NB4 (cell line): ENCODE results near the gene REEP1.
"Not testable (repeated sequence)": the region's sequence is repeated elsewhere in the genome, so short reads cannot be mapped to it uniquely, and the experiment has no call there.

Experiments used
- DNase-seq: peaks from one replicate; pipeline ENCODE4 v3.0.0; 2010; ENCODE audit warnings: low read depth
- H3K4me3 ChIP-seq: one replicate; pipeline ENCODE4 v1.5.1; 2011; ENCODE audit warnings: mild to moderate bottlenecking, low read depth, low read length, moderate library complexity
- MYC ChIP-seq: IDR thresholded peaks from 2 replicates; pipeline ENCODE4 v1.6.1; 2011; ENCODE audit warnings: low read depth, low read length
- POLR2A ChIP-seq: IDR thresholded peaks from 2 replicates; pipeline ENCODE4 v1.6.1; 2011; ENCODE audit warnings: mild to moderate bottlenecking; ENCODE audit not compliant: insufficient read length; ENCODE audit errors: extremely low read depth
- TF ChIP-seq, protein P1 (sequence below): IDR thresholded peaks from 2 replicates; pipeline ENCODE4 v1.6.1; 2011; ENCODE audit warnings: low read depth, low read length
- TF ChIP-seq, protein P2 (sequence below): IDR thresholded peaks from one replicate; pipeline ENCODE4 v1.5.1; 2012; ENCODE audit warnings: low read depth, low read length

REEP1 gene

DNA sequence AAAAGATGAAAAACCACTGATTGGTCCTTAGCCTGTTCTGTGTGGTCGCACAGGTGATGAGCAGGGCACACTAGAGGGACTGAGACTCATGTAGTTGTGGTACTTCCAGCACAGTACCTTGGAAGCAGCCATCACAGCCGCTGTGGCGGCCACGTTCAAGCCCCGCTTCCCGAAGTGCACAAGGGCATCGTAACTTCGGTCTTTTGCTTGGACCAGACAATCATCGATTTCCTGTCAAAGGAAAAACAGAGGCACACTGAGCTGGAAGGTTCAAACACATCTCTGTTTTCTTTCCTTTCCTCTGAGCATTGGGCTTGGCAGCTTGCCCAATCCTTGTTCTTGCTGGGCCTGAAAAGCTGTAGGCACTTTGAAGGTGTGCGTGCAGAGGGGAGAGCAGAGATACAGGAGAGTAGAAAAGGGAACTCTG, 85.6 kb downstream of the REEP1 start:
- H3K4me3 ChIP-seq, result no peak overlapping the region
- TF ChIP-seq, protein P1, sequence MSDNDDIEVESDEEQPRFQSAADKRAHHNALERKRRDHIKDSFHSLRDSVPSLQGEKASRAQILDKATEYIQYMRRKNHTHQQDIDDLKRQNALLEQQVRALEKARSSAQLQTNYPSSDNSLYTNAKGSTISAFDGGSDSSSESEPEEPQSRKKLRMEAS, result no peak
- TF ChIP-seq MYC, result no peak
- DNase-seq, result no peak

DNA sequence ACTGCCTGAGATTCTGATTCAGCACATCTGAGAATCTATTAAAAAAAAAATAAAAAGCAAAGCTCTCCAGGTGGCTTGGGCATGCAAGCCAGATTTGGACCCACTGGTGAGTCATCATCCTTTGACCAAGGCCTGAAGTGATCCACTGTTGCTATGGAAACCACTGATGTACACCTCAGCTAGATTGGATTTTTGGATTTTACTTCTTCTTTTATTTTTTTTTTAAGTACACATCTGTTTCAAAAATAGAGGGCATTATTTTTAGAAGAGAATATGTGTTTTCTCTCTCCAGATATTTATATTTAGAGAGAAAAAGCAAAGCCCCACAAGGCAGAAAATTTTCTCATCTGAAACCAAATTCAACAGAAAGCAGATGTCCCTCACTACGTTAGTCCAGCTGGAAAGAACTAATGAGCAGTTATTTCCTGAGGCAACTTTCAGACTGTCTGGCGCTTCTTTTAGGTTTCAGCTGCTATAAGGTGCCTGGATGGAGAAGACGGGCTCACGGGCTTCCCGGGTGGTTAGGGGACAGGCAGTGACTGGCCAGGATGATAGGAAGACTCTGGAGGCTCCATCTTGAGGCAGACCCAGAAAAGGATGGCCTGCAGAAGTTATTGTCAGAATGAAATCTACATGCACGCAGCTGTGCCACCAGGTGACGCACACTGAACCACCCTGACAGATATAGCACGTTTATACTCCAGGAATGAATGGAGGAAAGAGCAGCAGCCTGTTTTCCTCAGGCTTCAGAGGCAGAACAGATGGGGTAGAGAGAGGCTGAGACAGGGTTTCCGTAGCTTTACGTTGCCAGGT, 87.6 kb downstream of the REEP1 start:
- H3K4me3 ChIP-seq, result no peak overlapping the region
- no peak for DNase-seq
- TF ChIP-seq, protein P1, result no peak
- TF ChIP-seq, protein P2, sequence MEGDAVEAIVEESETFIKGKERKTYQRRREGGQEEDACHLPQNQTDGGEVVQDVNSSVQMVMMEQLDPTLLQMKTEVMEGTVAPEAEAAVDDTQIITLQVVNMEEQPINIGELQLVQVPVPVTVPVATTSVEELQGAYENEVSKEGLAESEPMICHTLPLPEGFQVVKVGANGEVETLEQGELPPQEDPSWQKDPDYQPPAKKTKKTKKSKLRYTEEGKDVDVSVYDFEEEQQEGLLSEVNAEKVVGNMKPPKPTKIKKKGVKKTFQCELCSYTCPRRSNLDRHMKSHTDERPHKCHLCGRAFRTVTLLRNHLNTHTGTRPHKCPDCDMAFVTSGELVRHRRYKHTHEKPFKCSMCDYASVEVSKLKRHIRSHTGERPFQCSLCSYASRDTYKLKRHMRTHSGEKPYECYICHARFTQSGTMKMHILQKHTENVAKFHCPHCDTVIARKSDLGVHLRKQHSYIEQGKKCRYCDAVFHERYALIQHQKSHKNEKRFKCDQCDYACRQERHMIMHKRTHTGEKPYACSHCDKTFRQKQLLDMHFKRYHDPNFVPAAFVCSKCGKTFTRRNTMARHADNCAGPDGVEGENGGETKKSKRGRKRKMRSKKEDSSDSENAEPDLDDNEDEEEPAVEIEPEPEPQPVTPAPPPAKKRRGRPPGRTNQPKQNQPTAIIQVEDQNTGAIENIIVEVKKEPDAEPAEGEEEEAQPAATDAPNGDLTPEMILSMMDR, result no peak
- TF ChIP-seq MYC, result no peak
- no peak for TF ChIP-seq POLR2A

DNA sequence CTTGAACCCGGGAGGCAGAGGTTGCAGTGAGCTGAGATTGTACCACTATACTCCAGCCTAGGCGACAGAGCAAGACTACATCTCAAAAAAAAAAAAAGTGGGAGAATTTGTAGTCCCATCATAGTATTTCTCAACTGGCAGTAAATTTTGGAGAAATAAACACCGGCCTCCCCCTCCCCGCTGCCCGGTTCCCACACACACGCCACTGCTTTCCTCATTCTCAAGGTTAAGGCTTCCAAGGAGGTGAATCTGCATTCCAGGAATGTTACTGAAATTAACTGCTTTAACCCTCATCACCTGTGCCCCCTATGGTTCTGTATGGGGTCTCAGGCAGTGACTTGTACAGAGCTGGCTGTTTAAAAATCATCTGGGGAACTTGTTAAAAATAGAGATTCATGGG, 88.2 kb downstream of the REEP1 start:
- DNase-seq, result no peak

DNA sequence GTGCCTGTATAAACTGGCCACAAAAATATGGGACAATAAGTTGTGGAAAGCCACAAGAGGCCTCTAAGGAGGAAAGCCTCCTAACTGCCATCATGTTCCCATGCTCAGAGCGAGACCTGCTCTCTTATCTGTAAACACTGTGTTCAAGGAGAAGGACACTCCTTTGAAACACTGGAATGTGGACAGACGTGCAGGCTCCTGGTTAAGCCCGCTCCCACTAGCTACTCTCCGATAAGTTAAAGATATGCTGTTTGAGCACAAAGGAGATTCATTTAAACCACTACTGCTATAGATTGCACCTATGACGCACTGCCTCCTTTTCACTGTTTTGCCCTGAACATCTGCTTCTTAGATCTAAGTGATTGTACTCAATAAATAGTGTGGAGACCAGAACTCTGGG, 92.2 kb downstream of the REEP1 start:
- DNase-seq, H3K4me3 ChIP-seq: not testable (repeated sequence)

More for the DNA sequence above, 88.2 kb downstream of the REEP1 start:
- TF ChIP-seq, protein P2, result no peak
- TF ChIP-seq, protein P1, result no peak
- TF ChIP-seq POLR2A (no peak), MYC (no peak)
- no peak overlapping the region for H3K4me3 ChIP-seq

DNA sequence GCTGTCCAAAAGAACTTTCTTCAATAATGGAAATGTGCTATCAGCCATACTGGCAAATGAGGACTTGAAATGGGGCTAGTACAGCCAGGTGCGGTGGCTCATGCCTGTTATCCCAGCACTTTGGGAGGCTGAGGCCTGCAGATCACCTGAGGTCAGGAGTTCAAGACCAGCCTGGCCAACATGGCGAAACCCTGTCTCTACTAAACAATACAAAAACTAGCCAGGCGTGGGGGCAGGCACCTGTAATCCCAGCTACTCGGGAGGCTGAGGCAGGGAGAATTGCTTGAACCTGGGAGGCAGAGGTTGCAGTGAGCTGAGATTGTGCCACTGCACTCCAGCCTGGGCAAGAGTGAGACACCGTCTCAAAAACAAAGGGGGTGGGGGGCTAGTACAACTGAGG, 92.6 kb downstream of the REEP1 start:
- not testable (repeated sequence) for H3K4me3 ChIP-seq, DNase-seq

DNA sequence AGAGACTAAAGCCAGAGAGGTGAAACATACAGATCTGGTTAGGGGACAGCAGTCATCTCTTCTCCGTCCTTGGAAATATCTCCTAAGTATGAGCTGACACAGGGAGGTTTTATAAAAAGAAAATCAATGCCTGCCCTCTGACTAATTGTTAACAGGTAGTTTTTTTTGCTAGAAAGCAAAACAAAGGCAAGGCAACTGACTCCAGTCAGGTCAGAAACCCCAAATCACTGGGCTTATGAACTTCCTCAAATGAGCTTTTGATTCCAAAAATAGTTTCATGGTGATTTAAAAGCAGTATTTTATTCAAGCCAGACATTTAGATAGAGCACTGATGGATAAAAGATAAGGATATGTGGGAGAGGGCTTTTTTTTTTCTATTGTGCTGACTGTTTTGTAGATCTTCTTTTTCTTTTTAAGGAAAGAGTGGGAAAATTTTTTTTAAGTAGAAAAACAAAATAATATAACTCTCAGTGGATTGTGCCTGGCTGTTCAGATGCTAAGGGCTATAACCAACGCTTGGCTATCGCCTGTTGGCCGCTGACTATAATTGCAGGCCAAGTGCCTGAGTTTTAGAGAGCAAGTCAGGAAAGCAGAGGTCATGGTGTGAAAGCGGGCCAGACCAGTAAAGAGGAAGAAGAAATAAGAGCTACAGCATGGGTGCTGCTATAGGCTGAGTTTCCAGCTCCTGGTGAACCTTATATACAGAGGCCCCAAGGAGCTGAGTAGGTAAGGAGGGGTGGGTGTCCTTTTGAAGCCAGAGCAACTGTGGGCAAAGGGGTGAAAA, 93.3 kb downstream of the REEP1 start:
- H3K4me3 ChIP-seq, result no peak overlapping the region
- no peak for DNase-seq
- TF ChIP-seq POLR2A (no peak), MYC (no peak)
- TF ChIP-seq, protein P1, result no peak
- TF ChIP-seq, protein P2, result no peak

DNA sequence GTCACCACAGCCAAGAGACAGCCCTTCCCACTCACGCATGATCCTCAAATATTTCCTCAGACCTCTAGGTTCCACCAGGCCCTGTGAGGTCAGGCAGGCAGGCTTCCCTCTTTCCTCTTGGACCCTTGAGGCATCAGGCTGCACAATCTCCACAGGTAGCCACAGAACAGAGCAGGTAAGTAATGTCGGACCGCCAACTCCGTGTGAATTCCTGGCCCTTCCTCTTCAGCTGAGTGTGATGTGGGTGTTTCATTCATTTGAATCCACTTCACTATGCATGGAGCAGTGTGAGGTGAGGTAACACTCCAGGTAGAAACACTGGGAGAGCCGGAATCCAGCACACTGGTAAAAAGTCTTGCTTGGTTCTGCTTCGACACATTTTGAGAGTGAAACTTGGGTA, 94.2 kb downstream of the REEP1 start:
- no peak for DNase-seq
- H3K4me3 ChIP-seq, result no peak overlapping the region
- TF ChIP-seq, protein P1, result no peak
- TF ChIP-seq MYC (no peak), POLR2A (no peak)
- TF ChIP-seq, protein P2, result no peak
